GM18907 (cell line): ENCODE measurements around the gene CTNNA2.

Experiments used
- ATAC-seq: cut with Tn5 transposase; IDR thresholded peaks from one replicate; pipeline ENCODE4 v1.9.1; 2021; ENCODE audit warnings: mild to moderate bottlenecking, moderate library complexity; ENCODE audit not compliant: unreplicated experiment

Gene CTNNA2

DNA sequence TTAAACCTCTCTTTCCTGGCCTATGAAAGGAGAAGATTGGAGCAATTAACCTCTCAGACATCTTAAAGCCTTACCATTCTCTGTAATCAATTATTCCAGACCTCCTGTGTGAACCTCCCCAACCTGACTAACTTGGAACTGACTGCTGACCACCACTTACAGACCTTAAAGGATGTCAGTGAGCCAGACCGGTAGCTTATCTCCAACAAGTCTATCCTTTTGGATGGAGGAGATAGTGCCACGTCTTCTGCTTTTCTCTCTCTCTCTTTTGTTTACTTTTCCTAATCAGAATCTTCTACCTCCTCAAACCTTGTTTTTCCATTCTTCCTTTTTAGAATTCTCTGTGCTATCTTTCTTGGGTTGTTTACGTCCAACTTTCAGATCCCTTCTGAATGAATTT is 734.5 kb downstream of the CTNNA2 start:
- ATAC-seq: no peak

DNA sequence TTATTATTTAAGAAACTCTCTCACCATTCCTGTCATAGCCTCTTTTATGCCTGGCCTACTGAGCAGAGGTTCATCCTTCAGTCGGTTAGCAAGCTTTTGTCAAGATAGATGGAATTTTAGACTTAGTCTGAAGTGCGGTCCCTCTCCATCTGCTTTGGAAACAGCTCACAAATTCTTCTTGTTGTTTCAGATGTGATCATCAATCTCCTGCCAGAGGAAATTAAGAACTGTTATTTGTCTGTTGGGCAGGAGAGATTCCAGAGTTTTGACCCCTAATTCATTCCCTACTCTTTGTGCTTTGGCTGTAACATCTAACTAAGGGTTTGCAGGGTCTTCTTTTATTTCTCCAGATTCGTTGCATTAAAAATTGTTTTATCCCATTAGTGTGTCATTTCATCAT is 735.3 kb downstream of the CTNNA2 start:
- ATAC-seq: no peak

DNA sequence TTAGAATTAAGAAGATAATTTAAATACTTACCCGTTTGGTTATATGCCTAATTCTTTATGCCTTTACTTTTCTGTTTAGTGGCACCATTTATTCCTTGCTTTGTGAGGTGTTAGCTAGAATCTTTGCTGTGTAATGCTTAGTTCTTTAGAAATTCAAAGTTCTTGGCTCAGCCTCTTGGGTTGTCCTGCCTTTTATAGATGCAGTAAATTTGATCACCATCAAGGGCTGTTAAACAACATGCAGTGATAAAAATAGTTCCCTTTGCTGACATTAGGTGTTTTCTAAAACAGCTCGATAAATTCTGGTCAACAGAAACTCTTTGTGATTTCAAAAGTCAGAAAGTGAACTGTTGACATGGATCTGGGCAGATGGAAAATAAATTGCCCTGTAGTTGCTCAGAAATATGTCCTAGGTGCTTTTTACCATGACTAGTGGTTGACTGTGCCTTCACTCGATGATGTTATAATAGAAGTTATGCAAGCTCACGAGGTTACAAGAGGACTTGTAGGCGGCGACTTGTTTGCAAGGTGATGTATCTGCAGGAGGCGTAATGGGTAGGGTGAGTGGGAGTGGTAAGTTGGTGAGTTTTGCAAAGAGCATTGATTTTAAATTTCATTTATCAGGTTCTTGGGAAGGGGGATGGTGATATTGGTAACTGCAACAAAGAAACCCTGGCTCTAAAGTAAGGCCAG is 739.6 kb downstream of the CTNNA2 start:
- ATAC-seq: no peak

DNA sequence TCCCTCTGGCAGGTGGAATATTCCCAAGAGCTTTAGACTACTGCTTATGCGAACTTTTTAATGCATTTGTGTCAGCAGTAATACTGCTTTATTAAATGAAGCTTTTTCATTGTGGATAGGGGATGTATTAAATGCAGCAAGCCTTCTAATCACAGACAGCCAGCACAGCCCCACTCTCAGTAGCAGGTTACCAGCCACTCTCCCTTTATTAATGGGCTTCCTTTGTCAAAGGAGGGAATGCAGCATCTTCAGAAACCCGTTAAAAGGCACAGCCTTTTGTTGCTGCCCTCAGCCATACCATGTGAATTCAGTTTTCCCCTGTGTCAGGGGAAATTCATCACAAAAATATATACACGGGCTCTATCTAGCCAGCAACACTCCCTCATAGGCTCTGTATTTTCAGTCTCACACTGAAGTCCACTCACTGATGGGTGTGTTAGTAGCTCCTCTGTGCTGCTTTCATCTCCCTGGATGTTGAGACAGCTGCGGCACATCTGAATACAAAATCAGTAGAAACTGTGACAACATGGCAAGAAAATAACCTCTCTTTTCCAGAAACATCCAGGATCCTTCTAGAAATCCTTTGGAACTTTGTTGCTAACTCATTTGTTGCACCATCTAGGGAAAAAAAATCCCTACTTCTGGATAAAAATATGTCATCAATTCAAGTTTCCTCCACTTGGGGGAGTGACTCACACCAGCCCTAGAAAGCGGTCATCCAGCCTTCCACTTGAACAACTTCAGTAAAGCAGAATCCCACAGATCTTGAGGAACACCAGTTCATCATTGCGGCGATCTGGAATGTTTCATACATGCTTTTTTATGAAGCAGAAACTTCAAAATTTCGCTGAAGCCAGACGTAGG is 743.3 kb downstream of the CTNNA2 start:
- ATAC-seq: no peak

DNA sequence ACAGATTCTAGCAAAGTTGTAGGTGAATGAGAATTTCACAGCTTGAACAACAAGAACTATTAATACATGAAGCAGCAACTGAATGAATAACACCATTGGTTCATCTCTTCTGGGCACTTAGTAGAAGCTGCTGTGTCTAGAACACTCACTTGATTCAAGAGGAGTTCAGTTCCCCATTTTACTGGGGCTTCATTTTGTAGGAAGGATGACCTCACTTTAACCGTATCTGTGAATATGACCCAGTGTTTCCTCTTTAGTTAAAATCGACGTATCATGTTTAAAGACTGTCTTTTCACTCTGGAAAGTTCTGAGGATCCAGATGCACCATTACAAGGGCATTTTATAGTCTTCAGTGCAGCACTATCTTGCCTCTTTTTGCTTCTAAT is 743.9 kb downstream of the CTNNA2 start:
- no peak for ATAC-seq

DNA sequence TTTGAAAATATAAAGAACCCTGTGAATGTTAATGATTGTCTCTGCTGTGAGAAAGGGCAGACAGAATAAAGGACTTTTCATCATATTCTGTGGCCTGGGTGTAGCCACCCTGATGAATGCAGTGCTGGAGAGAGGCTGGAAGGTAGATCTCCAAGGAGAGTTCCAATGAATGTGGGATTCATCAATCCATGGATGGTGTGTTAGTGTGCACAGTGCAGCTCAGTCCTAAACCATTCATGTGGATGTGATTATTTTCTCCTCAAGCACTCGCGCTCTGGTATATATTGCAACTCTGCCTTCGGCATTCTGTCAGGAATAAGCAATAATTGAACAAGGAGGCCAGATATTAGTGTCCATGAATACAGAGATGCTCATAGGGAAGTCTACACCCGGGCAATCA is 744.6 kb downstream of the CTNNA2 start:
- no peak for ATAC-seq

DNA sequence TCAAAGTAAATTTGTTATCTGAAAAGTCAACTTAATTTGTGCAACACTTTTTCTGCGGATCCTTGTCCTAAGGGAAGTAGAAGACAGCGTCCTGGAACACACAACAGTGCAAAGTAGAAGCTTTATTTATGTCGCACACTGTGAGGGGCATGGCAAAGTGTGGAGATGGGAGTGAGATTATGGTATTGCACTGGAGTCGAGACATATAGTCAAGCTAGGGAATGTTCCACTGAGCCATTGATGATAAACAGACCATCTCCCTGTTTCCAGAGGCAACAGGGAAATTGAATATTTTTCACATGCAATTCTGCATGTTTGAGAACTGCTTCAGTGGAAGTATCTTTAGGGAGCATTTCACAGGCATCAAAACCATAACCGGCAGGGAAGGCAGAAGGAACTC is 745.5 kb downstream of the CTNNA2 start:
- ATAC-seq: no peak

DNA sequence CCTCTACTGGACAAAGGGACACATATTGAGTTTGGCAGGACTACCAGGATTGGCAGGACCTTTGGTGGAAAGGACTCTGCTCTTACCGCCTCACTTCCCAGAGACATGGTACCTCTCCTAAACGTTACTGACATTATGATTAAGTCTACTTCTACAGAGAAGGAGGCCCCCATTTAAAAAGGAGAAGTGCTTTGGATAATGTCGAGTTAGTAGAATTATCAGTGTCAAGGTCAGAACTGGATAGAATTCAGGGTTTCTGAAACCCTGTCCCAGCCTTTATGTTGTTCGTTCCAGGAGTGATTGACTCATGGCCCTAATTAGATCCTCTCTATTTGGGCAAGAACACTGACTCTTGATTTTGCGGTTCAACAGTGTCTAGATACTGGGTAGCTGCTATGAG is 745.9 kb downstream of the CTNNA2 start:
- ATAC-seq: no peak

DNA sequence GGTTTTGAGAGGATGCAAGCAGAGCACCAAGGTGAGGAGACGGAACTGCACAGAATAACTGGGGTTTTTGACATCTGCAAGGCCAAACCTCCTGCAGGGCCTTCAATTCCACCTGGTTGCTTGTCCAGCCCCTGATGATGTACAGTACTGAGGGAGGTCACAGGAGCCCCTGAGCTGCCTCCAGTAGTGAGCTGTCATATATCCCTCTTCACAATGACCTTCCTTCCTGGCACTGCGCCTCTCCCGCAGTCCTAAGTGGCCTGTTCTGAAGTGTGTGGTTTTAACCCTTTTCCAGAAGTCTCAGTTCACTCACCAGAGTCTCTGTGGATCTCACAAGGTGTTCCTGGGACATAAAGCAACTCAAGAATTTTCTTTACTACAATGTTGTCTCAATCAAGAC is 746.4 kb downstream of the CTNNA2 start:
- ATAC-seq: no peak

DNA sequence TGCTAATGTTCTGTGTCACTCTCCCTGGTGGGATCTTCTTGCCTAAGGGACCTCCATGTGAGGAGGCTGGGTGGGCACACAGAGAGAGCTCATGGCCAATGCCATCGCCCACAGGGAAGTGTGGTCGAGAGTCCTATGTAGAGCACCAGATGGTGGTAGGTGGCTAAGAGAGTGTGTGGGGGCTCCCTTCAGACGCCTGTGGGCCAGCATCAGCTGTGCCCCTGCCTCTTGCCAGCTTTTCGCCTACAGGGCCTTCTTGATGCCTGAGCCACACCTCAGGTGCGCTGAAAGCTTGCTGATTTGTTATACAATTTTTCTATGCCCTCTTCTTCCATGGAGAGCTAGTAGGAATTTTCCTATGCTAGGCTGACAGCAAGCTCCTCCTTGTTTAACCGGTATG is 753.4 kb downstream of the CTNNA2 start:
- no peak for ATAC-seq

DNA sequence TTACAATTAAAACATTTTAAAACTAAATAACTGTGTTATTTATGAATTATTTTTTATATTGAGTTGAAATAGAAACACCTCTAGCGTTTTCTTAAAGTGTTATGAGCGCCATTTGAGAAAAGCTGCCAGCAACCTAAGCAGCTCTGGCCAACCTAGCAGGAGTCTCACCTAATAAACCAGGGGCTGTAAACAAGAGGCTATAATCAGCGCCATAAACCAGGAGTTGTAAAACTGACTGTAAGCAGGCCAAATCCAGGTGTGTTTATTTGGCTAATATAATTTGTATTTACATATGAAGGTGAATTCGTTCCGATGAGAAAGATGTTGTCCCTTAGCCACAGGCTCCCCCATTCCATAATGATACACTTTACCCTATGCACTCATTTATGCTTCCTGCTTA is 757.0 kb downstream of the CTNNA2 start:
- no peak for ATAC-seq

DNA sequence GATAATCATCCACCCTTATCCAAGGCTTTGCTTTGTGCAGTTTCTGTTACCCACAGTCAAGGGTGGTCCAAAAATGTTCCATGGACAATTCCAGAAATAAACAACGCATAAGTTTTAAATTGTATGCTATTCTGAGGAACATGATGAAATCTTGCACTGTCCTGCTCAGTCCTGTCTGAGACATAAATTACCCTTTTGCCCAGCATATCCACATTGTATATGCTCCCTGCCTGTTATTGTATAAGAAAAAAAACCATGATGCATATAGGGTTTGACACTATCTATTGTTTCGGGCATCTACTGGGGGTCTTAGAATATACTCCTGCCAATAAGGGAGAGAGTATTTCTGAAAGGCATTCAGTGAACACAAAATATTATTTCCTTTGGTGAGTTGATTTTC is 767.7 kb downstream of the CTNNA2 start:
- no peak for ATAC-seq

DNA sequence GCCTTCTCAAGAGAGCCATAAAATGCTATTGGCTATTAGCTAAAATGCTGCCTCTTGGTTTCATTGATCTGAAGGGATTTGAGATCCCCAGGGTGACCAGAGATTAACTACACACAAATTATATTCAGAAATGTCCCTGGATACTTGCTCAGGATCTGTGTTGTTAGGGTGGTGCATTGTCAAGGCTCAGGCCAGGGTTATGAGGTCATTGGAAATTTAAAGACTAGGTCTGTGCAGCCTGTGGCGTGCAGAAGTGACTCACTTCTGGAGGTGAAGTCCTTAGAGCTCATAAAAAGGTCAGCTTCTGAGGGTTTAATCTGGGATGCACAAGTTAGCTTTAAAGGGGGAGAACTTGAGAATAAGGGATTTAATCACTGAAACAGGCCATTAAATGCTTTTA is 768.2 kb downstream of the CTNNA2 start:
- ATAC-seq: no peak

DNA sequence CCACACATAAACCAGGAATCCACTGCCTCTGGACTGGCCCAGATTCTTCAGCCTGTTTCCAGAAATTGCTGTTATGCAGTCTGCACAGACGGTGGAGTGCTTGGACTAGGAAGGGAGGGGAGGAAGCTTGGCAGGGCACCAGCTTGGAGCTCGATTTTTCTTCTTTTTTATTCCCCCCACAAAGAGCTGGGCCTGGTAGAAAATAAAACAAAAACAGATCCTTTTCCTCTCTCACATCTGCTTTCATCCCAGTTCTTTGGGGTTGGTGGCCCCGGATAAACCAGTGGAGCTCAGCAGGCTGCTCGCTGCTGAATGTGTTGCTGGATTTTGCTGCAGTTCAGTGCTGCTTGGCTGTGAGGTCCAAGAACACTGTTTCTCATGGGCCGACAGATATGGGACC is 775.7 kb downstream of the CTNNA2 start:
- no peak for ATAC-seq

DNA sequence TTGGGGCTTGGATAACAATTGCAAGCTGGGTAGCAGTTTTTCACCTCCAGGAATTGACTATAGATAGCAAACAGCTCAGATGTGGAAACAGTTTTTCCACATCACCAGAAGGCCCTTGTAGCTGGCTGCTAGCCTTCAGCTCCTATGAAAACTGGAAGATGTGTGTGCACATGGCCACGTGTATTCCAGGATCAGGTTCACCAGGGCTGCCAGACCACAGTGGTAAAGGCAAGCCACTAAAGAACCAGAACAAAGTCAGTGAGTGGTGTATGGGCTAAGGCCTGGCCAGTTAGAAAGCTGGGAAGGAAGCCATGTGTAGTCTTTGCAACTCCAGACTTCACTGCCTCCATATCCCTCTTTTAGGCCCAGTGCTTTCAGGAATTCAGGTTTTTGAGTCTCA is 778.8 kb downstream of the CTNNA2 start:
- ATAC-seq: no peak

DNA sequence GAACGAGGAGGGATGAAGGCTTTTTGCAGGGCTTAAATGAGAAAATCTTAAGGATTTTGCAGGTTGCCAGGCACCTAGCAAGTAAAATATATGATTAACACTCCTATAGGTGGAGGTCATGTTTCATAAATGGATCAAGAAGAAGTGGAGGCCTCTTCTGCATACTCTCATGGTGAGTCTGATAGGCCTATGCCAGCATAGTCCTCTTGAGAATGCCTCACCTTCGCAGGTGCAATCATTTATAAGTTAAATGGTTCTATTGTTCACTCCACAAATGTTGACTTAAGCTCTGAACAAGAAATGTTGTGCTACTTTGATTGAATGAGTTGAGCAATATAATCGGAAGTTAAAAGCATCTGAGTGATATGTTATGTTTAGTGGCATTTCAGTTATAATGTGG is 779.6 kb downstream of the CTNNA2 start:
- ATAC-seq: no peak

DNA sequence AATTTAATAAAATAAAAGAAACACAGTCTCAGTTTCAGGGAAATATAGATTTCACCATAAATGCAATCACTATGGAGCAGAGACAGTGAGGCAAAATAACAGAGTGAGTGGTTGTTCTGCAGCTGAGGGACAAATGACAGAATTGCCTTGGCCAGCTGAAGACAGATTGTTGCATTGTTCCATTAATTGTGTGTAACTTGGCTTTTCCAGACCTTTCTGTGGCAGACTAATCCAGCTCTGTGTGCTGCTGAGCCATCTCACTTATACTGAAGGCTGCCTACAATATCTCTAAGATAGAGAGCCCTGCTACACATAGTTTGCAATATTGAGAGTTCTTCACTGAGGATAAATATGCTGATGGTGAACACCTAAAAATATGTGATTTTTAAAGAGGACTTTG is 780.2 kb downstream of the CTNNA2 start:
- ATAC-seq: no peak

DNA sequence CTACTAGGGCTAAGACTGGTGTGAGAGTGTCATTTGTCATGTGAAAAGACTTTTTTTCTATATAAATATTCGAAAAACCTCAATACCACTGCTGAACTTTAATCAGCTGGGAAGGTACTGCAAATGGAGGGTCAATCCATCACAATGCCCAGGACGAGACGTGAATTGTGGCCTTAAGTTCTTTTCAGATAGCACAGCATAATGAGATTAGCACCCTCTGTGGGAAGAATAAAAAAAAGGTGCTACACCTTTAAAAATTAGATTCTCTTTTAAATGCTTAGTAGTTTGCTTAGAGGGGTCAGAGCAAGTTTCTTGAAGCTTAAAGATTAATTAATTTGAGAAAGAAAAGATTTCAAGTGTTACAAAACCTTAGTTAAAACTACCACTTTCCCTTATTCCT is 786.1 kb downstream of the CTNNA2 start:
- no peak for ATAC-seq

DNA sequence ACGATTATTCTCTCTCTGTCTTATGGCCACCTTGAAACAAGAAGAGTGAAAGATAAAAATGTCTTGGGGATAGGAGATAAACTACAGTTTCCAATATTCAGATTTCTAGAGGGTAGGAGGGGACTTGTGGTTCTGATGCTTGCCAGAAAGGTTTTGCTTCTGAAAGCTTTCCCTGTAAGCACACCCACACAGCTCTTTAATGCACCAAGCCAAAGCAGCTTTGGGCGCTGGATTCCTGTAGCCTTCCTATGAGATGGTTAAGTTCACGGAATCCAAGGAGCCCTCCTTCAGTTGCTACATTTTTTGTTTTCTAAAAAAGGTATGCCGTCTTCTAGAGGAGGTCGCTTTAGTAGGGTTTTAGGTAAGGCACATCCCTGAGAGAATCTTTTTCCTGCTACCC is 786.8 kb downstream of the CTNNA2 start:
- ATAC-seq: no peak

DNA sequence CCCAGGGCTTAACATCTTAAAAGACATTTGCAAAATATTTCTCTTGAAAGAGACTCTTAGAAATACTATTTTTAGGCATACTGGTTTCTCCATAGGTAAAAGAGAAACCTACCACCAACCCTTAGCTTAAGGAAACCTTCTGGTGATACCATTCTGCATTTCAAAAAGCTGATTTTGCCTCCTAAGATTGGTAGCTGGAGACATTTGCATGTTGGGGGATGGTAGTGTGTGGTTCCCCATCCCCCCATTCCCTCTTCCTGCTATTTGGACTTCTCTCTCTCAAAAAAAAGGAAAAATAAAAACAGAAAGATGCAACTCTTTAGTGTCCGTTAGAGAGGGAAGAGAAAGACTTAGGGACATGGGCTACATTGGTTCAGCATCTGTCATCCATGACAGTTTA is 787.5 kb downstream of the CTNNA2 start:
- no peak for ATAC-seq

DNA sequence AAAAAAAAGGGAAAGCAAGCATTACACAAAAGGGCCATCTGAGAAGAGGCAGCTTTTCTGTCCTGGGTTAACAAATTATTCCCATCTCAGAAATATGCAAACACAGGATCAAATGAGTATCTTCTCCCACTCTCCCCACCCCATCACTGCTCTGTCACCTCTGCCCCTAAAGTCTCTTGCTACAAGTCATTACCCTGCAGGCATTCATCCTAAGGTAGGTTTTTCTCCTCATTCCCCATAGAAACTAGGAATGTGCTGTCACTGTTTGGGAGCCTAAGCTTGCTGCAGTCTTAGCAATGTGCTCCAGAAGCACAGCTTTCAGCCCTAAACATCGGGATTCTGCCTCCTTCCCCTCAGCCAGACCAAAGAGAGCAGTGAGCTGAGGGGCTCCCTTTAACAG is 788.1 kb downstream of the CTNNA2 start:
- ATAC-seq: no peak

DNA sequence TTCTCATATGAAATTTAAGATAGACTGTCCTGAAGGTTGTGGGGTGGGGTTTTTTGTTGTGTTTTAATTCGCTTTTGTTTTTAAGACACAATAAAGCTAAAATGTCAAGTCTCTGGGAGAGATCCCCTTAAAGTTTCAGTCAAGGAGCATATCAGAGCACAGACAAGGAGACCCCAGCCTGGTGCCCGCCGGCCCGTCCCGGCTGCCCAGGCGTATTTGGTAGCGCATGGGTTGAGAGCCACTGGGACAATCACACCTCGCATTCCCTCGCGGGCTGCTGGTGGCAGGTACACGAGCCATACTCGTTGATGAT is 789.1 kb downstream of the CTNNA2 start:
- no peak for ATAC-seq
